HG02885 (cell line): ENCODE measurements around the gene ETFA.

Experiments used
- ATAC-seq: cut with Tn5 transposase; IDR thresholded peaks from one replicate; pipeline ENCODE4 v1.9.1; 2021; ENCODE audit warnings: mild to moderate bottlenecking; ENCODE audit not compliant: unreplicated experiment, poor library complexity

The ETFA gene

DNA sequence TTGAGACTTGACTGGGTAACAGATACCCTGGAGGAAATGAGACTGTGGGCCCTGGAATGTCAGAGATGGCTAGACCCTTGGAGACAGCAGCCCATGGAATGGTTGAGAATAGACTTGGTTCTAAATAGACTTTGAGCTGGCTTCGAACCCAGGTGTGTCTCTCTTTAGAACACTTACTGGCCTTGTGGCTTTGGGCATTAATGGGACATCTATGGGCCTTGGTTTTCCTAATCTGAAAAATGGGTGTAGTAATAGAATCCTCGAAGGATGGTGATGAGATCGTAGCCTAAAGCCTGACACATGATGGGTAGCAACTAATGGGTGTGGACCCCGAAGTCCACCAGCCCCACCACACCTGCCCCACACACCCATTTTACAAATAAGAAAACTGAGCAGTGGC, 132.2 kb downstream of the ETFA start:
- ATAC-seq = no peak

DNA sequence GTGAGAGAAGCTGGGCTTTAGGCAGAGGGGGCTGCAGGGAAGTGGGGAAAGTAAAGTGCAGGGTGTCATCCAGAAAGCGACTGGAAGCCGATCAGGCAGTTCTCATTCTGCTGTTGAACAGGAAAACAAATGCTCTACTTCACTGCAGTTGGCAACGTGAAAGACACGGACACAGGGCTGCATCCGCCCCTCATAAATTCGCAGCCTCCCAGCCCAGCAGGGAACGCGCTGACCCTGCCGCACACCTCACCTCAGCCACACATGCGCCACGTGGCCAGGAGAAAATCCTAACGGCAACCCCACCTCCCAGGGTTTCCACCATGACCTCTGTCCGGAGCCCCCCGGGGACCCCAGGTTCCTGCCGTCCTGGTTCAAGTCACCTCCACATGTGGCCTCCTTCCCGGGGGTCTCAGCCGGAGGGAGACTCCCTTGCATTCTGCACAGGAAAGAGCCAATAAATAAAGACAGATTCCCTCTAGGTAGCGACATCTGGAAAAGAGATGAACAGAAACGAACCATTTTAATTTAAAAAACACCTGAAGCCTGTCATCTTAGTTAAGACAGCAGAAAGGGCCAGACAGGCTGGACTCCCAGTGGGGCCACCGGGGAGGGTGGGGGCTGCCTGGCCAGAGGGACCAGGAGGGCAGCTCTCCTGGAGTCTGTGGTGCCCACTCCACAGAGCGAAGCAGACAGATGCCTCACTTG, 132.8 kb downstream of the ETFA start:
- ATAC-seq = no peak

DNA sequence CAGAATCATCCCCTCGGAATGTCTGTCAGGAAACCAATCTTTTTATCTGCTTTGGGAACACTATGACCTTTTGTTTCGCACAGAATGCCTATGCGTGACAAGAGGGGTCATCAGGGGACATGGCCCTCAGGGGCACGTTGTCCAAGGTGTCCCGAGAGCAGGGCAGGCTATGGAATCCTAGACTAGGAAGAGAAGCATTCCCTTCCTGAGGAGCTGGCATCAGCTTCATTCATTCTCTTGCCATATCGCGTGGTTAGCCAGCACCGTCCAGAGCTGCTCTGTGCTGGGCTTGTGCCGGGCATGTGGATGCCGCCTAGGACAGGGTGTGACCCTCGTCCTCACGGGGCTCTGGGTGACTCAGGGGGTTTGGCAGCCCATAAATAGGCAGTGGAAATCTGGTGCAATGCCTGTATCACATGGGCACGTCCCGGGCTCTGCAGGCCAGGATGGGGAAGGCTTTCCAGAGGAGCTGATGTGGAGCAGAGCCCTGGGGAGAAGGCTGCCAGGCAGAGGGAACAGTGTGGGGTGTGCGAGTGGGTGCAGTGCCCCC, 133.7 kb downstream of the ETFA start:
- ATAC-seq = no peak

DNA sequence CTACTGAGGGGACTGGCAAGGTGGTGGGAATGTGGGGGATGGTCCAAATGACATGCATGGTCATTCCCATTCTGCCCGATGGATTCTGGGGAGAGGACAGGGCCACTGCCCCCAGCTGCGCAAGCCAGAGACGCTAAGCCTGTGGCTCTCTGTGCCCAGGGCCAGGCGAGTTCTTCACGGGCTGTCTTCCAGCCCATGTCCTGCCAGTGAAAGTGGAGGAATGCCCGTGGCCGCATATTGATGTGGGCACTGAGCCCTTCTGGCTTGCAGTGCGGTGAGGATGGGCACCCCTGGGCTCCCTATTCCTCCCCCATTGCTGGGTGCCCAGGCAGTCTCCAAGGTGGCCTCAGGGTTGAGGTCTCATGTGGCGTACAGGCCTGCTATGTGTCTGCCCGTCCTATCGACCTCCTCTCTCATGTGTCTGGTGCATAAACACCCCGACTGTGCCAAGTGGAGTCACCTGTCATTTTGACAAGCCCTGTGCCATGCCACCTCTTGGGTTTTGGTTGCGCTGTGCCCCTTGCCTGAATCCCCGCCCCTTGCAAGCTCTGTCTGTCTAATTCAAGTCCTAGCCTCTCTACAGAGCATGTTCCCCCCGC, 134.7 kb downstream of the ETFA start:
- no peak for ATAC-seq

DNA sequence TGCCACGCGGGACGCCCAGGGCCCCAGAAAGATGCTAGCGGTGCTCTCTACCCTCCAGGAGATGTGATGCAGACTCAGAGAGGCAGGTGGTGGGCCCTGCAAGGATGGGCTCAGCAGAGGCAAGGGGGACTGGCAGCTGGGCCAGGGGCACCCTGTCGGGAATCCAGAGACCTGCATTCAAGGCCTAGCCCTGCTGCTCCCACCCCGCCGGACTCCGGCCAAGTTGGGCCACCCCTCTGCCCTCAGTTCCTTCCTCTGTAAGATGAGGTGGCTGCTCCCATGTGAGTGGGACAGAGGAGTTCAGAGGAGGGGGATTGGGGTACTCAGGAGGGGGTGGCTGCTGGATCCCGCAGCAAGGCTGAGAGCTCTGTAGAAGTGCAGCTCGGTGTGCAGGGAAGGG, 135.2 kb downstream of the ETFA start:
- ATAC-seq = no peak

GRCh38 chr15:76175442-76175841, 135.8 kb downstream of the ETFA start:
- ATAC-seq = no peak

DNA sequence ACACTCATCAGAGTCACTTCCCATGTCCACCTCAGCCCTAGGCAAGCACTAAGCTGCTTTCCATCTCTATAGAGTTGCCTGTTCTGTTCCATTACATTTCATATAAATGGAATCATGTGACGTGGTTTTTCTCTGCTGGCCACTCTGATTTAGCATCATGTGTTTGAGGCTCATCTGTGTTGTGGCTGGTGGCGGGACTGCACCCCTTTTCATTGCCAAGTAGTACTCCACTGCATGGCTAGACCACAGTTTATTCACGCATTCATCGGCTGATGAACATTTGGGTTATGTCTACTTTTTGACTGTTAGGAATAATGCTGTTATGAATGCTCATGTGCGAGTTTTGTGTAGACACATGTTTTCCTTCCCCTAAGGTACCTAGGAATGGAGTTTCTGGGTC, 136.6 kb downstream of the ETFA start:
- ATAC-seq = no peak

GRCh38 chr15:76173317-76173834, 137.9 kb downstream of the ETFA start:
- ATAC-seq = no peak

DNA sequence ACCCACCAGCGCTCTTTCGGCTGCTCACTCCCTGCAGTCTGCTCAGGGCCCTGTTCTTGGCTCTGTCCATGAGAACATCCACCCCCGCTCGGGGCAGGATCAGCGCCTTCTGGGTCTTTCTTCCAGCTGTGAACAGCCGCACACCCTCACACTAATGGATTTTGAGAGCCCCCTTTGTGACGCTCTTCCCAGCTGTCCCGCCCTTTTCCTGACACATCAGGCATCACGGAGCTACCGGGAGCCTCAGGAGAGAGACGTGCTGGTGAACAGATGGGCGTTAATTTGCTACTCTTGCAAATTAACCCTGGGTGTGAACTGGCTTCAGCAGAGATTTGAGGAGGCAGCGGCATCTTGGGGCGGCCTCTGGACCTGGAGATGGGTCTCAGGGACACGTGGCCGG, 138.5 kb downstream of the ETFA start:
- ATAC-seq = no peak

GRCh38 chr15:76169911-76170800, 141.1 kb downstream of the ETFA start:
- ATAC-seq = no peak

DNA sequence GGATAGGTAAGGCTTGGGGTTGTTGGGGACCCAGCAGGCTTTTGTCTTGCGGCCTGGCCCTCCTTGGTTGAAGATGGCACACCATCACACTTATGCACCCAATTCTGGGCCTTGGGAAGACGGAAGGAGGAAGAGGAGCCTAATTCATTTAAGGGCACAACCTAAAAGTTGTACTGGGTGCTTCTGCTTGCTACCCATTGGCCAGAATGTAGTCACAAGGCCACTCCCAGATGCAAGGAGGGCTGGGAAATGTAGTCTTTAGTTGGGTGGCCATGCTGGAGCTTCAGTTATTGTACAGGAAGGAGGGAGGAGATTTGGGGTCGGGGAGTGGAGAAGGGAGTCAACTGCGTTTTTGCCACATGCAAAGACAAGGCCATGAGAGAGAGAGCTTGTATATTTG, 142.3 kb downstream of the ETFA start:
- ATAC-seq = no peak

DNA sequence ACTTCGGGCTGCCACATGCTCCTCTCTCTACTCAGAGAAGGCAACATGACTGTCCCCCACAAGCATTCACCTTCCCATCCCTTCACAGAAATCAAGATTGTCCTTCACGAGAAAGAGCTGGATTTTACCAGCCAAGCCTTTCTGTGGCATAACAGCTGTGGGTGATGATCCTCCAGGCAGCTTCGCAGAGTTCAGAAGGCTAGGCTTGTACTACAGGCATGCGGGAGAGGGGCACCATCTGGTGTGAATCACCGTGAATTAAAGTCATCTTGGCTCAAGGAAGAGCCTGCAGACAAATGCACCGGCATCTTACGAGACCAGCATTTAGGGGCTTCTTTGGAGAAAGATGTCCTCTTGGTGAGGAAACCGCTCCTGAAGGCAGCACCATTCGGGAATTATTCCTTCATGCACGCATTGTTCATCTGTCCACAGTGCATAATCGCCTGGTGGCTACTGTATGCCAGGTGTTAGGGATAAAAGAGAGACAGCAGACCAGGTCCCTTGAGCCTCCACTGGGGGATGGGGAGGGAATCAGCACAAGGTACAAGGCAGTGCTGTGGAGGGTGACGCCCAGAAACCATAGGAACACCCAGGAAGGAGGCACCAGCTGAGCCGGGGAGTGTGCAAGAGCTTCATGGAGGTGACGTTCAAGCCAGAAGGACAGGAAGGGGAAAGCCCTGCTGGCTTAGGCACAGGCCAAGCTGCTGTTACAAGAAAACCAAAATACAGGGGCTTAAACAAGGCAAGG, 142.9 kb downstream of the ETFA start:
- no peak for ATAC-seq

GRCh38 chr15:76165951-76166350, 145.3 kb downstream of the ETFA start:
- ATAC-seq = no peak
